HG03060 (cell line): ENCODE results near the gene TINAG.
A peak's percentile ranks its signal among the peaks of the same experiment; 100 is the strongest.
"Not testable (repeated sequence)": the region's sequence is repeated elsewhere in the genome, so short reads cannot be mapped to it uniquely, and the experiment has no call there.

Source experiments
- ATAC-seq: cut with Tn5 transposase; IDR thresholded peaks from one replicate; pipeline ENCODE4 v1.9.1; 2021; ENCODE audit warnings: low read depth, moderate number of reproducible peaks; ENCODE audit not compliant: unreplicated experiment

Gene TINAG

GRCh38 chr6:54301770-54302169 is 6.5 kb upstream of the TINAG start:
- no peak for ATAC-seq

- ATAC-seq, result peak; percentile 37
Measured at GRCh38 chr6:54307439-54307910, 766 bp upstream of the TINAG start.

DNA sequence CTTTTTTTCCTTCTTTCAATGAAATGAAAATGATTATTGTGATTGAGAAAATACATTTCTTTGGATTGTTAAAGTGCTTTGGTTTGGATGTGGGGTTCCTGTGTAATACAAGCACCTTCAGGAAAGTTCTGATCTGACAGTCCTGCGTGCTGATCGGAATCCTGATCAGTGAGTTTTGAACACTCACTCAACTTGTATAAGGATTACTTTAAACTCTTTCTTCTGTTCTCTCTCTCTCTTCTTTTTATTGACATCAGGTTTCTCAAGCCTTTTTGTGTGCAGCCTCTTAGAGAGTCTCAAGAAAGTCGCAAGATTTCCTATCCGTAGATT is 710 bp downstream of the TINAG start:
- ATAC-seq, result no peak

GRCh38 chr6:54310377-54311152 is 2.3 kb downstream of the TINAG start:
- no peak for ATAC-seq

DNA sequence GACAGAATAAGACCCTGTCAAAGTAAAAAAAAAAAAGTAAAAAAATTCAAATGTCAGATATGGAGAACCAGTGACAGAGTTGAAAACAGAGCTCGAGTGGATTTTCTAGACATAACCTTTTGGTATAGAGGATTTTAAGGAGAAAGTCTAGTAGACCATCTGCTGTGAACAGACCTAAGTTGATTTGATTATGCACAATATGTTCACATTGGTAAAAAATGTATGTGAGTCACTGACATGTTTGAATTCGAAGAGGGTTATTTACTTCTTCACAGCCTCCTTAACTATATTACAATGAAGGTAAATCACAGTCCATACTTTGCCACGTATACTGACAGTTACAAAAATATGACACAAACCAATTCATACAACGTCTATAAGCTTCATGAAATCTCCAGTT is 7.4 kb downstream of the TINAG start:
- no peak for ATAC-seq

GRCh38 chr6:54320871-54321270 is 12.6 kb downstream of the TINAG start:
- ATAC-seq, result no peak

GRCh38 chr6:54327631-54328030 is 19.4 kb downstream of the TINAG start:
- ATAC-seq, result no peak

DNA sequence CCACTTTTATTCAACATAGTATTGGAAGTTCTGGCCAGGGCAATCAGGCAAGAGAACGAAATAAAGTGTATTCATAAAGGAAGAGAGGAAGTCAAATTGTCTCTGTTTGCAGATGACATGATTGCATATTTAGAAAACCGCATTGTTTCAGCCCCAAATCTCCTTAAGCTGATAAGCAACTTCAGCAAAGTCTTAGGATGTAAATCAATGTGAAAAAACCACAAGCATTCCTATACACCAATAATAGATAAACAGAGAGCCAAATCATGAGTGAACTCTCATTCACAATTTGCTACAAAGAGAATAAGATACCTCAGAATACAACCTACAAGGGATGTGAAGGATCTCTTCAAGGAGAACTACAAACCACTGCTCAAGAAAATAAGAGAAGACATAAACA is 23.3 kb downstream of the TINAG start:
- not testable (repeated sequence) for ATAC-seq

GRCh38 chr6:54335871-54336270 is 27.6 kb downstream of the TINAG start:
- no peak for ATAC-seq

GRCh38 chr6:54353975-54354374 is 45.7 kb downstream of the TINAG start:
- ATAC-seq, result no peak

GRCh38 chr6:54354608-54355007 is 46.4 kb downstream of the TINAG start:
- ATAC-seq, result no peak

GRCh38 chr6:54357141-54357540 is 48.9 kb downstream of the TINAG start:
- ATAC-seq, result no peak

DNA sequence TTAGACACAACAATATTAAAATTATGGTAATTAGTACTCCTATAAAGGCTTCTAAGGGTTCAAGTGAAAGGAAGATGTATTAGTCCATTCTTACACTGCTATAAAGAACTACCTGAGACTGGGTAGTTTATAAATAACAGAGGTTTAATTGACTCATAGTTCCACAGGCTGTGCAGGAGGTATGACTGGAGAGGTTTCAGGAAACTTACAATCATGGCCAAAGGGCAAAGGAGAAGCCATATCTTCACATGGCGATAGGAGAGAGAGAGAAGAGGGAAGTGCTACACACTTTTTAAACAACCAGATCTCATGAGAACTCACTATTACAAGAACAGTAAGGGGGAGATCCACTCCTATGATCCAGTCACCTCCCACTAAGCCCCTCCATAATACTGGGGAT is 52.9 kb downstream of the TINAG start:
- ATAC-seq, result no peak

DNA sequence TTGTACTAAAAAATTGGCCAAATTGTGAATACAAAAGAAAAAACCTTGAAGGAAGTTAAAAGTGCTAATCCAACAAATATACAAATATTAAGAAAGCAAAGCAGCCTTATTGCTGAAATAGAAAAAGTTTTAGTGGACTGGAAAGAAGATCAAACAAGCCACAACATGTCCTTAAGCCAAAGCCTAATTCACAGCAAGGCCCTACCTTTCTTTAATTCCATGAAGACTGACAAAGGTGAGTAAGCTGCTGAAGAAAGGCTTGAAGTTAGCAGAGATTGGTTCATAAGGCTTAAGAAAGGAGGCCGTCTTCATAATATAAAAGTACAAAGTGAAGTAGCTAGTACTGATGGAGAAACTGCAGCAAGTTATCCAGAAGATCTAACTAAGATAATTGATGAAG is 53.5 kb downstream of the TINAG start:
- no peak for ATAC-seq

GRCh38 chr6:54366667-54367327 is 58.6 kb downstream of the TINAG start:
- no peak for ATAC-seq

DNA sequence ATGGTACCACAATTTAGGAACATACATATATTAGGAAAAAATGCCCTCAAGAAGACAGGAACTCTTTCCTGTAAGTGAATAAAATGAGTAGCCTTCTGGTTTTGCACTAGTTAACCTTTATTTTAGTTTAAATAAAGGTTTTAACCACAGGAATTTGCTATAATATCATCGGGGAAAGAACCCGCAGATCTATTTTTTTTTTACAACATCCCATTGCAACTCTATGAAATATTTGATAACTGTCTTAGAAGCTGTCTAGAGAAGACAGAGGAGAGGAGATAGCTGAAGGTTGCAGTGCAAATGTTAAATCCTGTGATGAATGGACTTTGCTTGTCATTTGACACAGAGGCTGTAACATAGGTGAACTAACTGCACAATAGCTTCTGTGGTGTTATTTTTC is 69.5 kb downstream of the TINAG start:
- ATAC-seq, result no peak

DNA sequence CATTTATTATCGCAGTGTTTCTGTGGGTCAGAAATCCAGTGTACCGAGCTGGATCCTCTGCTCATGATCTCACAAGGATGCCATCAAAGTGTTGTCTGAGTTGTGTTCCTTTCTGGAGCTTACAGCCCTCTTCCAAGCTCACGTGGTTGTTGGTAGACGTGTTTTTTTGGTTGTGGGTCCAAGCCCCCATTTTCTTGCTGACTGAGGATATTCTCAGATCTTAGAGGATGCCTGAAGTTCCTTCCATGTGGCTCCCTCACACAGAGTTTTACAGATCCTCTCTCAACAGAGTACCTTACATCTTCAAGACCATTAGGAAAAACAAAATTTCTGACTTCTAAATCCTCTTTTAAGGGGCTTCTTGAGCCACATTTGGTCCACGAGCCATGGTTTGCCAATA is 78.1 kb downstream of the TINAG start:
- no peak for ATAC-seq

DNA sequence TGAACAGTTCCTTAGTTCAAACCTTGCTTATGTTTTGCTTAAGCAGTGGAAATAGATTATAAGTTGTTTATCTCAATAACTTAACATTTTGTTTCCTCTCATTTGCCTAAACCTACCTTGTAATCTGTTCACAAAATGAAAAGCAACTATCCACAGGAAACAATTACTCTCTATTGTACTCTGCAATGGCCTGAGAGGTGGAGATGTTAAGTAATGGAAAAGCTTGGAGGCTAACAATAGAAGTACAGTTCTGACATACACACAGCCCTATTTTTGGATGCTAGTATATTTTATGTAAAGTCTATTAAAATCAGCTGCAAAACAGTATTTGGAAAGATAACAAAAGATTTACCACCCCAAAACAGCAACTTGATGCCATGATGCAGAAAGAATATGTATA is 82.1 kb downstream of the TINAG start:
- no peak for ATAC-seq

- ATAC-seq, result no peak
Measured at GRCh38 chr6:54391577-54391976, 83.3 kb downstream of the TINAG start.

- ATAC-seq, result no peak
Measured at GRCh38 chr6:54403096-54403495, 94.9 kb downstream of the TINAG start.

DNA sequence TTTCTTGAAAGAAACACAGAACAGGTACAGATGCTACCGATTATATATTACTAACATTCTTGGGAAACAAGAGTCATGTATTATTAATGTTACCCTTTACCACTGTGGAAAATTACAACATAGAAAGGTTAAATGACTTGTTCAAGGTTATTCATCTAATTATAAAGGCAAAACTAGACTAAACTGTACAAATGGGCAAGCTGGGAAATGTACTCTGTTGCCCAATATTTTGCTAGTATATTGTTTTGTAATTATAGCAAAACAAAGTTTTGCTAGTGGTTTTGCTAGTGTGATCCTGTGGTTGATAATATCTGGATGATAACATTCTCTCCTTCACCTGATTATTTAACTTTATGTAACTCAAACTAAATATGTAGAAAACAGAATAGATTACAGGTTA is 96.5 kb downstream of the TINAG start:
- ATAC-seq, result no peak

DNA sequence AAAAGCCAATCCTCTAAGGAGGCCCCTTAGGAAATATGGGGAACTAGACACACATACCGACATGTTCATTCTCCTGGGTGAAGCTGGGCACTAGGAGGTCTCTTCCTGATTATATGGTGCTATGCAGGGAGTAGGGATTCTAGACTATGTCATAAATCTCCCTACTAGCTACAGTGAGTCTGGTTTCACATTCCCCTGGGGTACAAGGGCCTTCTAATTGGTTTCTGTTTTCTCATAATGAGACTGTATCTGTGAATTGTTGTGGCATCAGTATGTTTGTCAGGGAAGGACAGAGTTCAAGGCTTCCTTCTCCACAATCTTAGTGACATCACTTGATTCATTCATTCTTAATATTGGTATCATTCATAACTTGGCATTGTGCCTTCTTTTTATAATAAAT is 103.5 kb downstream of the TINAG start:
- no peak for ATAC-seq
